Urinary bladder (tissue), 4 donors: ENCODE measurements around the gene TSC22D1. TPM values are rescaled to one million over a fixed set of nuclear protein-coding genes. Genes with fewer than 3 reads are reported as not detected.
"Not testable (repeated sequence)": the region's sequence is repeated elsewhere in the genome, so short reads cannot be mapped to it uniquely, and the experiment has no call there.

Experiments
- DNase-seq: peaks from one replicate; pipeline ENCODE4 v3.0.0-alpha.2; 2015; ENCODE audit errors: extremely low spot score
- H3K27ac ChIP-seq: one replicate; pipeline ENCODE4 v1.5.1; 2013; ENCODE audit warnings: low read depth, mild to moderate bottlenecking, moderate library complexity
- H3K36me3 ChIP-seq: one replicate; pipeline ENCODE4 v1.6.1; 2013; ENCODE audit warnings: mild to moderate bottlenecking, moderate library complexity; ENCODE audit not compliant: insufficient read depth
- H3K4me1 ChIP-seq: one replicate; pipeline ENCODE4 v1.6.1; 2013; ENCODE audit warnings: mild to moderate bottlenecking, moderate library complexity; ENCODE audit not compliant: insufficient read depth
- H3K4me3 ChIP-seq: one replicate; pipeline ENCODE4 v1.5.1; 2013; ENCODE audit warnings: low read depth, low read length
- WGBS: extraction: QIAGEN DNeasy Blood & Tissue Kit; methylation state at CpG from one replicate; pipeline ENCODE4 v1.1.7; 2013; 5-methylcytosine and 5-hydroxymethylcytosine counted together
- polyA plus RNA-seq: library from polyadenylated mRNA; stranded (reverse); fragments of 200-250 nt; gene quantifications from one replicate; pipeline ENCODE4 v1.2.3, GENCODE V29; 2013
- total RNA-seq: library from RNA; depleted of rRNA; stranded (reverse); fragments of >200 nt; gene quantifications from one replicate; pipeline ENCODE4 v1.2.3, GENCODE V29; 2014
- donor health status: healthy with polysubstance abuse.
- donor health status: healthy.

The TSC22D1 gene
- total RNA-seq (104 TPM), polyA plus RNA-seq (240 TPM)

GRCh38 chr13:44575741-44576350, at the start of gene TSC22D1:
TSC22D1 (minus strand) TSS chr13:44576330; CDS start chr13:44576074, 256 bp downstream.
- under 1% methylated on average over 51 of the region's 51 CpGs for WGBS
- DNase-seq = no peak
- H3K4me1 ChIP-seq = no peaks in the 10 kb centered on the region

GRCh38 chr13:44622708-44623107, 46.6 kb upstream of the TSC22D1 start:
- H3K36me3 ChIP-seq = no peaks in the 10 kb centered on the region
- H3K4me3 ChIP-seq = no peak overlapping the region
- WGBS = 50% methylated on average over 1 of the region's 1 CpG
- no peaks in the 10 kb centered on the region for H3K4me1 ChIP-seq
- no peak overlapping the region for H3K27ac ChIP-seq
- no peak for DNase-seq

More at GRCh38 chr13:44575741-44576350, at the start of gene TSC22D1:
- Histone ChIP-seq H3K36me3 (no peaks in the 10 kb centered on the region), H3K27ac (peak within 1 kb of the TSS; percentile 96), H3K4me3 (peak within 1 kb of the TSS; percentile 82)

- no peaks in the 10 kb centered on the region for H3K36me3 ChIP-seq
- no peak overlapping the region for H3K27ac ChIP-seq
- 59% methylated on average over 1 of the region's 1 CpG for WGBS
- H3K4me3 ChIP-seq = no peak overlapping the region
- no peak for DNase-seq
- no peaks in the 10 kb centered on the region for H3K4me1 ChIP-seq
Observed at GRCh38 chr13:44622261-44622660, 46.1 kb upstream of the TSC22D1 start.

GRCh38 chr13:44620057-44620456, 43.9 kb upstream of the TSC22D1 start:
- H3K36me3 ChIP-seq = no peaks in the 10 kb centered on the region
- DNase-seq = no peak
- H3K27ac ChIP-seq = no peak overlapping the region
- no peak overlapping the region for H3K4me3 ChIP-seq
- H3K4me1 ChIP-seq = no peaks in the 10 kb centered on the region

GRCh38 chr13:44619651-44620050, 43.5 kb upstream of the TSC22D1 start:
- no peak for DNase-seq
- 89% methylated on average over 1 of the region's 1 CpG for WGBS

GRCh38 chr13:44618326-44618725, 42.2 kb upstream of the TSC22D1 start:
- Histone ChIP-seq H3K4me1 (no peaks in the 10 kb centered on the region), H3K36me3 (no peaks in the 10 kb centered on the region), H3K4me3 (no peak overlapping the region), H3K27ac (no peak overlapping the region)
- no peak for DNase-seq
- 83% methylated on average over 1 of the region's 1 CpG for WGBS

More at GRCh38 chr13:44619651-44620050, 43.5 kb upstream of the TSC22D1 start:
- Histone ChIP-seq H3K36me3 (no peaks in the 10 kb centered on the region), H3K4me1 (no peaks in the 10 kb centered on the region), H3K4me3 (no peak overlapping the region), H3K27ac (no peak overlapping the region)

GRCh38 chr13:44617648-44618047, 41.5 kb upstream of the TSC22D1 start:
- no peak for DNase-seq
- Histone ChIP-seq H3K27ac (no peak overlapping the region), H3K4me3 (no peak overlapping the region), H3K36me3 (no peaks in the 10 kb centered on the region), H3K4me1 (no peaks in the 10 kb centered on the region)
- WGBS = 78% methylated on average over 11 of the region's 11 CpGs

GRCh38 chr13:44609137-44609536, 33.0 kb upstream of the TSC22D1 start:
- WGBS = 88% methylated on average over 2 of the region's 2 CpGs
- DNase-seq = no peak
- H3K4me3 ChIP-seq = no peak overlapping the region
- H3K27ac ChIP-seq = no peak overlapping the region
- no peaks in the 10 kb centered on the region for H3K4me1 ChIP-seq
- peaks cover 1% of the 10 kb centered on the region for H3K36me3 ChIP-seq

GRCh38 chr13:44605721-44606120, 29.6 kb upstream of the TSC22D1 start:
- 58% methylated on average over 6 of the region's 6 CpGs for WGBS
- Histone ChIP-seq H3K4me1 (no peaks in the 10 kb centered on the region), H3K36me3 (peaks cover 1% of the 10 kb centered on the region), H3K27ac (no peak overlapping the region), H3K4me3 (no peak overlapping the region)
- no peak for DNase-seq

GRCh38 chr13:44605275-44605674, 29.1 kb upstream of the TSC22D1 start:
- Histone ChIP-seq H3K4me1 (no peaks in the 10 kb centered on the region), H3K4me3 (no peak overlapping the region), H3K36me3 (peaks cover 1% of the 10 kb centered on the region), H3K27ac (no peak overlapping the region)
- DNase-seq = no peak
- WGBS = 54% methylated on average over 2 of the region's 2 CpGs

- Histone ChIP-seq H3K4me3 (no peak overlapping the region), H3K36me3 (peaks cover 1% of the 10 kb centered on the region), H3K27ac (no peak overlapping the region), H3K4me1 (no peaks in the 10 kb centered on the region)
- DNase-seq = no peak
- 71% methylated on average over 2 of the region's 2 CpGs for WGBS
Observed at GRCh38 chr13:44601586-44601985, 25.5 kb upstream of the TSC22D1 start.

GRCh38 chr13:44593861-44594592, 17.9 kb upstream of the TSC22D1 start:
- not testable (repeated sequence) for H3K27ac ChIP-seq, DNase-seq, H3K4me3 ChIP-seq, H3K36me3 ChIP-seq, H3K4me1 ChIP-seq
- 94% methylated on average over 20 of the region's 20 CpGs for WGBS

GRCh38 chr13:44592216-44592847, 16.2 kb upstream of the TSC22D1 start:
- WGBS = 83% methylated on average over 6 of the region's 6 CpGs
- Histone ChIP-seq H3K36me3 (no peaks in the 10 kb centered on the region), H3K4me1 (no peaks in the 10 kb centered on the region), H3K4me3 (no peak overlapping the region), H3K27ac (no peak overlapping the region)
- DNase-seq = no peak

GRCh38 chr13:44591316-44591715, 15.2 kb upstream of the TSC22D1 start:
- Histone ChIP-seq H3K4me1 (no peaks in the 10 kb centered on the region), H3K4me3 (no peak overlapping the region), H3K36me3 (no peaks in the 10 kb centered on the region), H3K27ac (no peak overlapping the region)
- 89% methylated on average over 15 of the region's 15 CpGs for WGBS
- DNase-seq = no peak
